Activated T-cell treated with anti-CD3 and anti-CD28 coated beads for 1 hour (primary cell): ENCODE results near the gene PDE6H.

Experiments used
- DNase-seq: peaks from one replicate; pipeline ENCODE4 v3.0.0-alpha.2; 2020; ENCODE audit warnings: low read depth

PDE6H gene

DNA sequence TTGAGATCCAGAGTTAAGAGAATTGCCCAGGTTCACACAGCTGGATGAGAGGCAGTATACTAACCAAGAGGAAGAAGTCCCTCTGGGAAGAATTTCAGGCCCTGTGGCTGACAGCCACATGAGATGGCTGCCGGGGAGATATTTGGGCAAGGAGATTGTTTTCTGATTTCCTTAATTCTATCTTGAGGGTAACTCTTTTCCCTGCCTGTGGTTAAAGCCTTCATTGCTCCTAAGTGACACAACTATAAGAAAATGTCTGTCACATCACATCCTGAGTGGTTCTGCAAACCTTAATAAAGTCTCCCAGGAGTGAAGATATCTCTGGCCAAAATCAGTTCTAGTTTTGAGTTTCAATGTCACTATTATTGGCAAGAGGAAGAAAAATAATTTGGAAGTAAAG, 21.0 kb upstream of the PDE6H start:
- no peak for DNase-seq

DNA sequence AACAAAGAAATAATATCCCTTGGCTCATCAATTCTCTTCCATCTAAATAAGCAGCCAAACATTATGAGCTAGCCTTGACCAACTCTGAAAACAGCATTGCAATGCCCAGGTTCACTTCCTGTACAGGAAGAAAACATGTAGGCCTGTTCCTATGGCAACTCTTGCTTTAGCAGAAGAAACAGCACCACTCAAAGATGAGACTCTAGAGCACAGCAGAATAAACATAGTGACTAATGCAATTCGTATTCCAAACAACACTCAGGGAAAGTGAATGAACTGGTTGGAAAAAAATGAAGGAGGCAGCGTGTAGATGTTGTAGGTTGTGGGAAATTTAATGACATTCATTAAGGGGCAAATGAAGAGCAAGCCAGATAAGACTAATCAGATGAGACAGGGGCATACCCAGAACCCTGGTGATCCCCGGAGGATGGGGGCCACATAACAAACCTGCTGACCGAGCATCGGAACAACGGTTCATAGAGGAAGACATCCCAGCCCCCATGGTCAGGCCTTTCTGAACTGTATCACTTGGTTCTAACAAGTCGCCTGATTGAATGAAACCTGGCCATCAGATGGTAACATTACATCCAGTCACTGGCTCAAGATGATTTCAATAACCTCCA, 20.4 kb upstream of the PDE6H start:
- DNase-seq = no peak

DNA sequence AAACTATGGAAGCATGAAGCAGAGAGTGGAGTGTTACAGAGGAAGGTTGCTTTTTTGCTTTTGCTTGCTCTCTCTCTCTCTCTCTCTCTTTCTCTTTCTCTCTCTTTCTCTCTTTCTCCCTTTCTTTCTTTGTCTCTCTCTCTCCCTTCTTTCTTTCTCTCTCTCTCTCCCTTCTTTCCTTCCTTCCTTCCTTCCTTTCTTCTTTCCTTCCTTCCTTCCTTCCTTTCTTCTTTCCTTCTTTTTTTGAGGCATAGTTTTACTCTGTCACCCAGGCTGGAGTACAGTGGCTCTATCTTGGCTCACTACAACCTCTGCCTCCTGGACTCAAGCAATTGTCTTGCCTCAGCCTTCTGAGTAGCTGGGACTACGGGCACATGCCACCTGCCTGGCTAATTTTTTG, 19.1 kb upstream of the PDE6H start:
- no peak for DNase-seq

DNA sequence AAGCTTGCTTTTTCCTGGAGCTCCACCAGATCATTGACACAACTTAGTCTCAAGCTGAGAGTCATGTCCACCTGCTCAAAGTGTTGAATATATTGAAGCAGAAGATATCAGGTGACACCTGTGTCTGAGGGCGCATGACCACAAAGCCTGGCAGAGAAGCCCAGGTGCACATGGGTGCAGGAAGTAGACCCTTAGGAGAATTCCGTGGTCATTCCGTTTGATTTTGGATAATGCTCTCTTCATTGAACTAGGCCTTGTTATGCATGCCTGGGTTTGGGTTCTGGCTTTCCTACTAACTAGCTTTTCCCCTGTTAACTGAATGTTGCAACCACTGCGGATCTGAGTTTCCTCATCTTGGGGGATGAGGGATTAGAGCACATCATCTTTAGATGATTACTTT, 18.6 kb upstream of the PDE6H start:
- DNase-seq = no peak

DNA sequence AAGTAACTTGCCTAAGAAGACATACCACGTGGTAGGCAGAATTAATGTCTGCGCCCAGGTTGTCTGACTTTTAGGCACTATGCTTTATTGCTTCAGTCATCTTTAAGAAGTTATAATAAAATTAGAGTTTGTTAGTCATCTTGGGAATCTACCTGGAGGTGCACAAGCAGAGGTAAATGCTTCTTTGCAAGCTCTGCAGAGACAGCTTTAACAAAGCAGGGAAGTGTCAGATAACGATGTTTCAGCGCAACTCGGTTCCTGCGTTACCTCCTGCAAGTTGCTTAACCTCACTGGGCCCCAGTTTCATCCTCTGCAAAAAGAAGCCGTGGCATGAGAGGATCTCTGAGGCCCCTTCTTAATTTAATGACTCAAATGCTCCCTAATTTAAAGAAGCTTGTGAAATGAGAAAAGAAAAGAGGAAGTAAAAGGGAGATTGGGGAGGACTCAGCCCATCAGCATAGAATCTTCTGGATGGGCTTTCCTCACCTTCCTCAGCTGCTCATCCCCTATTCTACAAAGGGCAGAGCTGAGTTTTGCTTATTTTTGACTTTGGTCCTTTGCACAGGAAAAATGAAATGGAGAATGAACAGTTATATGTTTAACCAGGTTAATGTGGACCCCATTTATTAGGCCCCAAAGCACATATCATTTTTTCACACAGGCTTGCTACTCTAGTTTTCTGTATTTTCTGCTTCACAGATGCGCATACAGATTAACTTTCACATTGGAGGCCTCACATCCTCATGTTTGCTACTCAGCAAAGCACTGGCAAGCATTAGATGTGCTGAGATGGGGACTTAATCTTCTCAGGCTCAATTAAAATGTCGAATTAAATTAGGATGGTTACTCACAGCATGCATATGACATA, 16.6 kb upstream of the PDE6H start:
- DNase-seq = no peak

DNA sequence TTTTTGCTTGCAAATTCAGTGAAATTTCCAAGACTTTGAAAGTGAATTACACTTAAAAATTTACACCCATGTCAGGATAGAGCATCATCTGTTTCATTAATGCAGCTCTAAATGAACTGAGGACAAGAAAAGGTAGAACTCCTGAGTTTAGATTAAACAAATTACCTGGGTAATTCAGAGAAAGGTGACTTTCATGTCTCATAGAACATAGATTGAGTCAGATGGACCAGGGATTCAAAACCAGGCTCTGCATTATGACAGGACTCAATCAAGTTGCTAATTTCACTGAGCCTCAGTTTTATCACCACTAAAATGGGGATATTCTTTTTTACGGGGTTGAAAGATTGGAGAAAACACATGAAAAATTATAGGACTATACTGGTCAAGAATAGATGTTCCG, 15.9 kb upstream of the PDE6H start:
- DNase-seq = no peak

DNA sequence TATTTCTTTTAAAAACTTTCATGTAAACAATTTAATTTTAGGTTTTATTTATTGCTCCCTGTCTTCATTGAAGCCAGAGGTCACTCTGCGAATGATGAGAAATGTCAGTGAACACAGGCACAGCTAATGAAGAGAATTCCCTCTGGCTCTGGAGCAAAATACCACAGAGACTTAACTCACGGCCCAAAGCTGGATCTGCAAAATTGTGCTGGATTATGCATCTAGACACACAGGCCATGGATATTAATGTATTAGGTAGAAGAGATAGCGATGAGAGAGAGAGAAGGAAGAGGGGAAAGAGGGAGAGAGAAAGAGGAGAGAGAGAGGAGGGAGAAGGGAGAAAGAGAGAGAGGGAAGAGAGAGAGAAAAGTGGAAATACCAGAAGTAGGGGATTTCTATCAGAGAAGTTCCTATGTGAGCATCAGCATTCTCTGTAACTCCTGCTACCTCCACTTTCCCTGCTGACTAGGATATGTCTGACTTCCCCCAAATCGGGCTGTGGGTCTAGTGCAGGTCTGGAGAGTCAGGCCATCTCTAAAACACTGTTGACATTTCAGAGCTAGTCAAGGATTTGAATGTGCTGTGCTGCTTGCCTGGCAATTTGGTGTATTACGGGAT, 15.2 kb upstream of the PDE6H start:
- DNase-seq = no peak

DNA sequence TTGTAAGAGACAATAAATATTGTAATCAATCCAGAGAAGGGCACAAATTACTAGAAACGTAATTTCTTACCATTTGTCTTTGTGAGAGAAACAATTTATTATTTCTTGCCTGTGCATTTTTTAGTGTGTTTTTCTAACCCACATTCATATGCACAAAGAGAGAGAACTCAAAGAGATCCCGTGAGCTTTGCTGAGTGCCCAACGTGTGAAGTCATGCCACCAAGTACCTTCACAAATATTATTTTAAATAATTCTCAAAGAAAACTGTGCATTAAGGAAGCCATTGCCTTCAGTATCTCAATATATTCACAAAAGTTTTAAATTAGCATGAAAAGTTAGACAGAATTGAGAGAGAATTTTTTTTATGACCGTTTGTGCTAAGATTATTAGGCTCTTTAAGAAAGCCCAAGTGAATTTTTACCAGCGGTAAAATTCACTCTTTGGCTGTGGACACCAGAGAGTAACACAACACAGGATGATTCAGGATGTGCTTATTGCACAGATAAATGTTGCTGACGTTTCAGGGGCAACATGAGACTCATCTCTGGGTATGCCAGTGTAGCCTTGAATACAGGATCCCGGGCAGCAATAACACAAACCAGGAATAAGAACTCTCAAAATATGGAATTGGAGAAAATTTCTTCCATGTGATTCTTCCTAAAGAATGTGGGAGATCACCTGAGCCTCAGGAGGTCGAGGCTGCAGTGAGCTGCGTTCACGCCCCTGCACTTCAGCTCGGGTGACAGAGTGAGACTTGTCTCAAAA, 14.3 kb upstream of the PDE6H start:
- no peak for DNase-seq

DNA sequence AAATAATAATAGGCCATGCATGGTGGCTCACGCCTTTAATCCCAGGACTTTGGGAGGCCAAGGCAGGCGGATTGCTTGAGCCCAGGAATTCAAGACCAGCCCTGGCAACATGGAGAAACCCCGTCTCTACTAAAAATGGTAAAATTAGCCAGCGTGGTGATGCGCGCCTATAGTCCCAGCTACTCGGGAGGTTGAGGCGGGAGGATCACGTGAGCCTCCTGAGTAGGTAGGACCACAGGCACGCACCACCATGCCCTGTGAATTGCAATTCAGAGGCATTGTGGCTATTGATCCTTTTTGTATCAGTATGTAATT, 13.8 kb upstream of the PDE6H start:
- no peak for DNase-seq

DNA sequence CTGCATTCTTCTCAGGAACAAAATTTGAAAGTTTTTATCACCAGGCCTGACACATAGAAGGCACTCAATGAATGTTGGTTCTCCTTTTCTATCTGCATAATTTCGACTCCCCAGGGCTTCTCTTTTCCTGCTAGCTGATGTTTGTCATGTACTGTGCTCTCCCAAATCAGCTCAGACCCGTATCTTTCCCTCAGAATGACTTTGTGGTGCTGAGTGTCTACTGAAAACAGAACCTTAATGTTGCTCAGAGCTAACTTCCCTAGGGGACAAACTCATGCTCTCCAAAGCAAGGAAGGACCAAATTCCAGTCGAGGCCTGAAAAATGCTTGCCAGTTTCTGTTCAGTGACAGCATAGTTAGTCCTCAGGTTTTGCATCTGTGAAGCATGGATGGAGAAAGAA, 13.4 kb upstream of the PDE6H start:
- no peak for DNase-seq

DNA sequence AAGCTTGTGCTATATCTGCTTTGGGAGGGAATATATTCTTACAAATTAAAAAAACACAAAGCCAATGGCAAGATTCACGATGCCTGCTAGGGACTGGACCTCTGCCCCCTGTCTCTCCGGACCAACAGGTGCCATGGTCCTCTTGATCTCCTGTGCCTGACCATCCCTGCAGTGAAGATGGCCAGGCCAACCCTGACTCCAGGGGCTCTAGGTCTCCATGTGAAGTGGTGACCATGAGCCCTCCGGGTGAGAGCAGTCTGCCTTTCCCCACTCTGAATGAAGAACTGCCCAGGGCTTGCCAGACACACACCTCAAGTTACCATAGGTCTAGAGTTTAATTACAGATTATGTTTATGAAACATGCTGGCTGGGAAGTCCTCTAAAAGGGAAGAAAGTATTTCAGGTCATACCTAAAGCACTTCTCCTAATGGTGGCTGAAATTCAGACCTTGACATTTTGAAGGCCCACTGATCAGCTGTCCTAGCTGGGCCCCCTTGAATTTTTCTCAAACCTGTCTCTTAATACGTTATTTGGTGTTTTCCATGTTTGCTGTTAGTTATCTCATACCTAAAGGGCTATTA, 12.8 kb upstream of the PDE6H start:
- no peak for DNase-seq

DNA sequence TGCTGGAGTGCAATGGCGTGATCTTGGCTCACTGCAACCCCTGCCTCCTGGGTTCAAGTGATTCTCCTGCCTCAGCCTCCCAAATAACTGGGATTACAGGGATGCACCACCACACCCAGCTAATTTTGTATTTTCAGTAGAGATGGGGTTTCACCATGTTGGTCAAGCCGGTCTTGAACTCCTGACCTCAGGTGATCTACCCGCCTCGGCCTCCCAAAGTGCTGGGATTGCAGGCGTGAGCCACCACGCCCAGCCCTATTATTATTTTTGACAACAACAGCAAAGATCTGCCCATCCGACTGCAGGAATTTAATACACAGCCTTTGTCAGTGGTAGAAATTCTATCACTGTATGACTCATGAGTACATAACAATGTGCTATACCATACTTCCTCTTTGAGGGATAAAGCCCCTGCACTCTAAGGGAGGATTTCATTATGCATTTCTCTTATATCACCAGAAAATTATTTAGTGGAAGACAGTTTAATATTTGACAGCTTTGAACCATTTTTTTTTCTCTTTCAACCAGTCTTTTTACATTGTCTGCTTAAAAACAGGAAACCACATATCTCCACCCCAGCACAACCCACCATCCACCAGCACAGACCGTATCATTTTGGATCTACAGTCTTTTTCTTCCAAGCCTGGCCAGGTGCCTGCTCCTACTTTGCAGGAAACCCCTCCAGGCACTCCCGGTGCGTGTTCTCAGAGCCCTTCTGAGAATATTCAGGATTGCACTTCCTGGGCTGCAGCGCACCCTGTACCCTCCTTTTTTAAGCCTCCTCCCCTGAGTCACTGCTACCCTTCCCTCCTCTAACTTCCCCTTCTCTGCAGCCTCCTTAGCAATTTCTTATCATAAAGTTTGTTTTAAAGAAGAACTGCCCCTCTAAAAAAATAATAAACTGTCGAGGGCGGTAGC, 12.0 kb upstream of the PDE6H start:
- DNase-seq = peak; percentile 31

DNA sequence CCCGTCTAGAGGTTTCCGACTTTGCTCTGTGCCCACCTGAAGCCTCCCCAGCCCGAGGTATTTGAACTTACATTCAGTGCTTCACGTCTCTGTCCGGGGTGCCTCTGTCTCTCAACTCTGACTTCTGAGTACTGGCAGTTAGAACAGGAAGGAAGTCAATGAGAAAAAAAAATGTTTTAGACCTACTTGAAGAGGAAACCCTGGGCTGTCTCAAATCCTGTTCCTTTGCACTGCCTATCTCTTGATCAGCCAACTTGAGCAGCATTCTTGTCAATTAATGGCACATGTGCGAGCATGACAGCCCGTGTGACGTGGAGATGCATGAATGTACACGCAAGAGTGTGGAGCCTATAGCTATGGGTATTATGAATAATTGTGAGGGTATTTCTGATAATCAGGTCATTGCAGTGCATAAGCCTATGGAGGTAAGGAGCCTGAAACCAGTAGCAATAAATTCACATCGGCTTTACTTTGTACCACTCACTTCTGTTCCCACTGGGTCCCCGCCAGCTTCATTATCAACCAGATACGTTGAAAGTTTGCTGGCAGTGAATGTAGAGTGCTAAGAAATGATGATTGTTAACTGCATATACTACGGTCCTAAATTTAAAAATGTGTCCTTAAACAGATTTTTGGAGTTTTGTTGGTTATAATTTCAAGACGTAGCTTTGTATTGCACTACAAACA, 11.2 kb upstream of the PDE6H start, which contains the start of gene ARHGDIB:
Gene ARHGDIB (minus strand): TSS at position 136 of the 687 bp plus-strand sequence. CDS start 10,889 bp downstream, outside the sequence.
- peak; percentile 59 for DNase-seq

DNA sequence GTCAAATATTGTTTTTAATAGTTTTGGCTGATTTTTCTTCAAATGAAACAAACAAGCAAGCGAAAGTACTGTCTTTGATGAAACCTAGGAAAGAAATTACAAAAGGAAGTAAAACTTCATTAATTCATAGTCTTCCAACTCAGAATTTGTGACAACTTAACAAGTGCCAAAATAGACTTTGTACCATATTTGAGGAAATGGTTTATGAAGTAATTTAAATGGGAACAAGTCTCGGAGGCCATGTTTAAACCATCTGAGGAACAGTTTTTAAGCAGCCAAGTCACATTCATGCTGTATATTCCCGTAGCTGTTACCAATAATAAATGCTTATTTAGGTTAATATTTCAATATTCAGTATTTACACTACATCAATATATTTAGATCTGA, 10.7 kb upstream of the PDE6H start:
- DNase-seq = no peak

DNA sequence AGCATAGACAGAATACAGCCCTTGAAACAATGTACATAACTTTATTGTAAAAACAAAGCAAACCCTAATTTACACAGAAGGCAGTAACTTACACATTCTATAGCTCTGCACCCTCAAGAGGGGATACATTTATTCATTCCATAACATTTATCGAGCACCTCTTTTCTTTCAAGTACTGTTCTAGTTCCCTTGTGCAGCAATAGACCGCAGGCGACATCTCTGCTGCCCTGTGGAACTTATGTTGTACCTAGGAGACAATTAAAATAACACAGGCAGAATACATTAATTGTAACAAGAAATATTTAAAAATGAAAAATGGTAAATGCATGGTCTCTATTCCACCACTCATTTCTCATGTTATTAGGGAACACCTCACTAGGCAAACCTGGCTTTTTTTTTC, 10.0 kb upstream of the PDE6H start:
- DNase-seq = no peak

DNA sequence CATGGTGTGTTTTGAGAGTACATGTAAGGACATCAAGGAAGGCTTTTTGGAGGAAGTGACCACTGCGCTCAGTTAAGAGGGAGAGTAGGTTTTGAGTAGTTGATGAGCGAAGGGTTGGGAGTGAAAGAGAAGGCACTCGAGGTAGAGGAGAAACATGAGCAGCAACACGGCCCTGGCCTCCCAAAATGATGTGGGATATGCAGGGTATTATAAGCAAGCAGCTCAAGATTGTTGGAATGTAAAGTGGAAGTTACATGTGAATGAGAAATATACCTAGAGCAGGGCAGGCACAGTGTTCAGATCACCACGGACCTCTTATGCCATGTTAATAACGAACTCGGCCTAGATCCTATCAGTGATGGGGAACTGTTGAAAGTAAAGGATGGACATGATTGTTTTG, 9.3 kb upstream of the PDE6H start:
- DNase-seq = no peak

DNA sequence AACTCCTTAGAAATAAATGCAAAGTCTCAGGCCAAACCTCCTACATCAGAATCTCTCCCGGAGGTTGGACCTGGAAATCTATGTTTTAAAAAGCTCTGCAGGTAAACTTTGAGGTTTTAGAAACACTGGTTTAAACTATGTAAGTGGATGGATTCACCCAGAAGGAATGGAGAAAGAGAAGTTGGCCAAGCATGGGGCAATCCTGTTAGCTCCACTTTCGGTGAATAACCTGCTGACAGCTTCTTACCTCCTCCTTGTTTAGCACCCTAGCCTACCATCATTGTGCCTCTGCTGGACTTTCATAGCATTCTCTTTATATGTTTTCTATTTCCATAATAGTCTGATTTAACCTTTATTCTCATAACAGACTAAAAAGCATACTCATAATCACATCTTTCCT, 8.4 kb upstream of the PDE6H start:
- no peak for DNase-seq

DNA sequence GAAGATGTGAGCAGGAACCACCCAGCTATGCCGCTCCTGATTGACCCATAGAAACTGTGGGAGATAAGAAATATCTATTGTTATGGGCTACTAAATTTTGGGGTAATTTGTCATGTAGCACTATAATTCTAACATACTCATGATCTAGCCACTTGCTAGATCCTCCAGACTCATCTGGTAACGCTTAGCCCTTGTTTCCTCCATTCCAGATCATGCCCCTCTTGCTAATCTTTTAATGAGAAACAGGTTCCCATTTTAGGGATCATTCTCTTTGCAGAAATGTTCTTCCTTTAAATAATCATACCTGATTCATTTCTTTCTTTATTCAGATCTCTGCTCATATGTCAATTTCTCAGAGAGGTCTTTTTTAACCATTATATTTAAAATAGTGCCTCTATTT, 7.6 kb upstream of the PDE6H start:
- no peak for DNase-seq

DNA sequence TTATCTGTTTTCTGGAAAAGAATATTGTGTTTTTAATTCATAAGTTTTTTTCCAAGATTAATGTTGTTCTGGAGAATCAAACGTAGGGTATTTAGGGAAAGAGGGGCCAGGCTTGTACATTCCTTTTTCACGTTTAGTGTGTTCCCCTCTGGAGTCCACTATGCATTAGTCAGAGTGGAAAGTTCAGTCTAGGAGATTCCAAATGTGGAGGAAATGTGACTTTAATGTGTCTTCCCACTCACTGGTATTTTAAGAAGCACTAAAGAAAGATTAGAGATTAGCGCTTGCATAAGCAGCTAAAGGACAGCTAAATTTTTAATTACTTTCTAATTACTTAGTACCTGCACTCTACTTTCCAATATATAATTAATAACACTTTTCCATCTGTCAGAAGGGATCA, 4.4 kb upstream of the PDE6H start:
- no peak for DNase-seq

DNA sequence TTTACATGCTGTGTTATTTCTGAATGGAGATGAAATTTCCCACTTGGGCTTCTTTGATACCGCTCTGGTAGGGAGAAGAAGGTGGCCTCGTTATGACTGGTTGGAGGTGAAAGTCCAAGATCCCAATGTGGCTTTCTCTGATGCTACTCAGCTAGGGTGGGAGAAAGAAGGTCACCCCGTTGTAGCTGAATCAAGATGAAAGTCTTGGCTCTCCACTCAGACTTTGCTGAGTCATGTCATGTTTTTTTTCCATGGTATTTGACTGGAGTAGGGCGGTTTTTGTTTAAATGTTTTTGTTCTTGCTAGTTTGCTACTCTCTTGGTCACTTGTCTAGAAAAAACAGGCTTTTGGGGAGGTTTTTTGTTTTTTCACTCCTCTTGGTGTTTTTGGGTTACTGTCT, 2.4 kb upstream of the PDE6H start:
- DNase-seq = no peak

DNA sequence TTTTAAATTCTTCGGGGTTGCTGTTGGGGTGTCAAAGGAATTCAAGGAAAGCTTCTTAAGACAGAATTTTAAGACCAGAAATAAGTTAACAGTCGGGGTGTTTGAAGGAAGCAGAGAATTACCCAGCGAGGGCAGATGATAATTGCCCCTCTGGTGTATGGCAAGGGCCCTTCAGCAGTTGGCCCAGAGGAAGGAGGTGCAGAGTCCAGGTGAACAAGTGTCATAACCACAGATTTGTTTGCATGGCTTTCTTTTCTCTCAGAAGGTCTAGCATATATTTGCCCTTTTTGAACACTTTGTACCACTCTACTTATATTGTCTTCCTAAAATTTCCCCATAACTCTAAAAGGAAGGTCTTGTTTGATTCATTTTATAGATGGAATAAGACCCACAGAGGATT, 1.8 kb downstream of the PDE6H start:
- no peak for DNase-seq
